Esophagus squamous epithelium (tissue), 5 donors: Measurements from ENCODE around the gene PRKG1. TPM values are rescaled to one million over a fixed set of nuclear protein-coding genes. Genes with fewer than 3 reads are reported as not detected.

Experiments used
- DNase-seq: peaks from one replicate; lab custom pipeline; 2025; lab: John Stamatoyannopoulos, UW
- H3K27ac ChIP-seq, 4 donors: fragments of 200-600 bp; sonication (generic); one replicate each; pipeline ENCODE4 v1.5.1; 2016 to 2019; ENCODE audit warnings: mild to moderate bottlenecking in 1 of 4
- H3K27me3 ChIP-seq, 4 donors: fragments of 200-600 bp; sonication (generic); 1 replicate in 3 of 4; 2 replicates in 1 of 4; pipeline versions ENCODE4 v1.5.1 to v1.6.0; 2017 to 2021; ENCODE audit warnings: antibody characterized with exemption in 1 of 4
- H3K36me3 ChIP-seq, 3 donors: fragments of 200-600 bp; sonication (generic); one replicate each; pipeline ENCODE4 v1.5.1; 2016 to 2019
- H3K4me1 ChIP-seq, 3 donors: fragments of 200-600 bp; sonication (generic); one replicate each; pipeline ENCODE4 v1.5.1; 2017 to 2019
- H3K4me3 ChIP-seq, 4 donors: fragments of 200-600 bp; sonication (generic); 1 replicate in 3 of 4; 2 replicates in 1 of 4; pipeline ENCODE4 v1.5.1; 2016 to 2019; ENCODE audit warnings: mild to moderate bottlenecking in 2 of 4, moderate library complexity in 1 of 4
- H3K9me3 ChIP-seq, 3 donors: fragments of 200-600 bp; sonication (generic); one replicate each; pipeline ENCODE4 v1.5.1; 2016 to 2019
- CTCF ChIP-seq, 6 experiments: fragments of 450-650 bp in 4 of 6; fragments of 200-600 bp in 2 of 6; sonication (generic) in 2 of 6; IDR thresholded peaks; one replicate each; pipeline ENCODE4 v1.5.1; 2016 to 2019; ENCODE audit warnings: antibody characterized with exemption in 6 of 6, mild to moderate bottlenecking in 4 of 6, moderate library complexity in 4 of 6
- POLR2A ChIP-seq, 4 donors: fragments of 450-650 bp; IDR thresholded peaks; one replicate each; pipeline ENCODE4 v1.6.1; 2017; ENCODE audit warnings: antibody characterized with exemption in 4 of 4, mild to moderate bottlenecking in 4 of 4, moderate library complexity in 3 of 4
- WGBS, 2 donors: methylation state at CpG; one replicate each; pipeline ENCODE4 v1.1.5; 2018; 5-methylcytosine and 5-hydroxymethylcytosine counted together
- intact Hi-C: fragments of 100-400 bp; cut with DNase I; formaldehyde crosslinking; loops from one replicate; pipeline ENCODE4 v1.15.0; 2022
- total RNA-seq, 4 donors: library from RNA; depleted of rRNA; stranded (reverse); fragments of >200 nt; gene quantifications; one replicate each; pipeline ENCODE4 v1.1.0, GENCODE V29; 2016
- donor health status: DM: yes; HTN: yes; CAD: no.

The PRKG1 gene
- total RNA-seq, 4 donors from 2014 or later: 2.0 to 10.9 (median 3.8) TPM

- H3K9me3 ChIP-seq: no peaks in the 10 kb centered on the region
- intact Hi-C loops: no loop called here
- 57 to 59% methylated on average over 1 of the region's 1 CpG for WGBS, 2 donors
- H3K27me3 ChIP-seq: peaks cover 0 to 20% (median 1%) of the 10 kb centered on the region in 4 donors
- H3K4me3 ChIP-seq: no peak overlapping the region
- TF ChIP-seq CTCF (IDR thresholded peaks at IDR 0.05) (no peak), POLR2A (IDR thresholded peaks at IDR 0.05) (no peak)
- H3K4me1 ChIP-seq: peaks cover 0 to 22% (median 0%) of the 10 kb centered on the region in 3 donors
- H3K36me3 ChIP-seq: no peaks in the 10 kb centered on the region
- H3K27ac ChIP-seq: peak overlapping the region in 2 of 4 donors; percentile 26 to 41
- DNase-seq: no peak
Measured at GRCh38 chr10:51079331-51079730, 5.0 kb downstream of the PRKG1 start.

GRCh38 chr10:51079766-51080165 lies 5.5 kb downstream of the PRKG1 start:
- Histone ChIP-seq H3K36me3 (no peaks in the 10 kb centered on the region), H3K4me3 (no peak overlapping the region), H3K4me1 (peaks cover 0 to 18% (median 0%) of the 10 kb centered on the region in 3 donors), H3K27me3 (peaks cover 0 to 15% (median 1%) of the 10 kb centered on the region in 4 donors), H3K27ac (peak overlapping the region in 2 of 4 donors; percentile 26 to 41), H3K9me3 (no peaks in the 10 kb centered on the region)
- TF ChIP-seq POLR2A (IDR thresholded peaks at IDR 0.05) (no peak), CTCF (IDR thresholded peaks at IDR 0.05) (no peak)
- WGBS, 2 donors: 79 to 83% methylated on average over 3 of the region's 3 CpGs
- no peak for DNase-seq
- intact Hi-C loops: no loop called here

GRCh38 chr10:51080311-51081006 lies 6.2 kb downstream of the PRKG1 start:
- no peaks in the 10 kb centered on the region for H3K9me3 ChIP-seq
- peak overlapping the region in 1 of 4 donors; percentile 29 for H3K27ac ChIP-seq
- 53 to 69% methylated on average over 5 of the region's 5 CpGs for WGBS, 2 donors
- TF ChIP-seq CTCF (IDR thresholded peaks at IDR 0.05): no peak
- no peak for TF ChIP-seq POLR2A (IDR thresholded peaks at IDR 0.05)
- H3K4me1 ChIP-seq: peaks cover 0 to 13% (median 0%) of the 10 kb centered on the region in 3 donors
- DNase-seq: no peak
- intact Hi-C loops: no loop called here
- H3K27me3 ChIP-seq: peaks cover 0 to 8% (median 0%) of the 10 kb centered on the region in 4 donors
- no peak overlapping the region for H3K4me3 ChIP-seq
- no peaks in the 10 kb centered on the region for H3K36me3 ChIP-seq

- H3K27ac ChIP-seq: peak overlapping the region in 3 of 4 donors; percentile 54 to 71 (median 55)
- peak overlapping the region in 1 of 4 donors; percentile 16 for H3K4me3 ChIP-seq
Measured at GRCh38 chr10:51082857-51083256, 8.6 kb downstream of the PRKG1 start.

More at GRCh38 chr10:51082857-51083256, 8.6 kb downstream of the PRKG1 start:
- TF ChIP-seq CTCF (IDR thresholded peaks at IDR 0.05) (no peak), POLR2A (IDR thresholded peaks at IDR 0.05) (no peak)
- DNase-seq: no peak
- intact Hi-C loops: no loop called here
- Histone ChIP-seq H3K9me3 (no peaks in the 10 kb centered on the region), H3K4me1 (peaks cover 0 to 13% (median 0%) of the 10 kb centered on the region in 3 donors), H3K36me3 (no peaks in the 10 kb centered on the region), H3K27me3 (no peaks in the 10 kb centered on the region)
